Daoy (cell line): Measurements from ENCODE around the gene SCN5A. TPM values are rescaled to one million over a fixed set of nuclear protein-coding genes. Genes with fewer than 3 reads are reported as not detected.

Experiments
- DNase-seq: peaks from one replicate; pipeline ENCODE4 v3.0.0-alpha.2; 2015; ENCODE audit warnings: low read depth
- total RNA-seq: library from RNA; depleted of rRNA; stranded (reverse); fragments of >200 nt; shearing (Covaris generic); gene quantifications from 2 replicates; pipeline ENCODE4 v1.2.3, GENCODE V29; 2014

The SCN5A gene
- total RNA-seq, 1 experiment from 2014 or later = 0.17 TPM

DNA sequence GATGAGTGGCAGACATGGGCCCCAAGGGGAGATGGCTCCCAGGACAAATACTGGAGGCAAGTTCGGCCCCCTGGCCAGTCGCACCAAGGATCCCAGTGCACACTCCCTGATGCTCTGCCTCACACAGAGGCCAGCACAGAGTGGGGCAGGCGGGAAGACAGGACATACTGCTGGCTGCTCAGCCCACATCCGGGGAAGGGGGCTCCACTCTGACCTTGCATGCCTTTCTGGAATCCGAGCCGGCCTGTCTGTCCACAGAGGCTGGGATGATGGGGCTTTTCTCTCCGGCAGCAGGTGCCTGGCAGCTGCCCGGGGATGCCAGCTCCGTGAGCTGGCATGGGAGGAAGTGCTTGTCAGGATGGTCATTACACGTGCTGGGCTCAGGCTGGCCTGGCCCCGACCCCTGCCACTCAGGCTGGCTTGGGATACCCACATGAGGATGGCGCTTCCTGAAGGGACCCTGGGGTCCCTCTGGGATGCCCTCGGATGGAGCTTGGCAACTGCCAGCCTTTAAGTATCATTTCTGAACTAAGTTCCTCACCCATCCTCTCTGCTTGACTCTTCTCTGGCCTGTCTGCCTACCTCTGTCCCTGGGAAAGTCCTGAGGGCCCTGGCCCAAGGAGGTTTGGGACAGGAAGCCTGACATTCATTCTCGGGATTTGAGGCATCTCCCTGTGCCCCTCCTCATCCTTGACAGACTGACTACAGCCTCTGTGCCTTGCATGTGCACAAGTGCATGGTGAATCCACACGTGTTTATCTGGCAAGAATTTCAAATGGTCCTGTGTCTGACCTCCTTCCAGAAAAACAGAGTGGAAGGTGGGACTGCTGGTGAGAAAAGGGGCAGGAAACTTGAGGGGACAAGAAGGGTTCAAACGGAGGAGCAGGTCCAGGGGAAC lies 106.8 kb downstream of the SCN5A start:
- DNase-seq = peak; percentile 23

DNA sequence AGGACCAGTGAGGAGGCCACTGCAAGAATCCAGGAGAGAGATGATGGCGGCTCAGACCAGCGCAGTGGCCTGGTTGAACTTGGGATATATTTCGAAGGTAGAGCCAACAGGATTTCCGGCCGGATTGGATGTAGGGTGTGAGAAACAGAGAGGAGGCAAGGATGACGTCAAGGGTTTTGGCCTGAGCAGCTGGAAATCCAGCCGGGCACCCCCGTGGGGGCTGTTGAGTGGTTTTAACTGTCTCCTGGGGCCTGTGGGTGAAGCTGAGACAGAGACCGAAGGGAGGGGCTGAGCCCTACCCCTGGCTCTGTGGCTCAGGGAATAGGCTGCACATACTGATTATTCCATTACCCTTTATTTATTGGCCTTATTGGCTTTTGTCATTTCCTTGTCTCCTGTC lies 107.7 kb downstream of the SCN5A start:
- DNase-seq = peak; percentile 43

DNA sequence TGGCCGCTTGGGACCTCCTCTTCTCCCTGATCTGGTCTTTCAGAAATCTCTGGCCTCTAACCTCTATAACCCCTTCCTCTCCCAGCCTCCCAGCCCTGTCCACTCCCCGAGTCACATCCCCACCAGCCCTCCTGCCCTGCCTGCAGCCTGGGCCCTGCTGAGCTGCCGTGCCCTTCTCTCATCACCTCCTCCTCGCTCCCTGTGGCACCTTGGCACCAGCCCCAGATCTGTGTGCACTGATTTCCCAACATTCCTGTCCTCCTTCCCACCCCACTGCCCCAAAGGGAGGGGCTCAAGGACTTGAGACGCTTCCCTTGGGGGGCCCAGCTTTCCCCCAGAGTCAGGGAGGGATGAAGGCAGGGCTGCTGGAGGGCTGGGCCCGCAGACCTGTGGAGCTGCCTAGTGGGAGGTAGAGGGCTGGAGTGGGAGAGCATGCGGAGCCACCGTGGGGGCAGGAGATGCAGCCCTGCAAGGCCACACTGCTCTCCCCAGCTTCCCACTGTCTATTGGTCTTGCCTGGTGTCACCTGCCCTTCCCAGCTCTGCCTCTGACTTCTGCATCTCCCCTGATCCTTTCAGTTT lies 110.6 kb downstream of the SCN5A start:
- no peak for DNase-seq

DNA sequence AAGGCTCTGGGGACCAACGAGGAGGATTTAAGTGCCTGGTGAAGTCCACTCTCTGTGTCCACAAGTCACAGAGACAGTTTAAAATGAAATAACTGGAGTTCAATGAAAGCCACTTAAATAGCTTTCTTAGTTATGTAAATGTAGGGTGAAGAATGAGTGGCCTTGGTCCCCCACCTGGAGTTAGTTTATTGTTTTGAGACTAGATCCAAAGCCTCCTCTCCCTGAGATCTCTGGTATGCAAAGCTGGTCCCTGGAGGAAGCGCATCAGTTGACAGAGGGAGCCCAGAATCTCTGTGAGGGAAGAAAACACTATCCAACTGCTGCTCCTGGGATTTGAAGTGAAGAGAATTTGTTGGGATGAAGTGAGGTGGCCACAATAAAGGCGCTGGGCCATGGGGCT lies 112.8 kb downstream of the SCN5A start:
- DNase-seq = no peak

DNA sequence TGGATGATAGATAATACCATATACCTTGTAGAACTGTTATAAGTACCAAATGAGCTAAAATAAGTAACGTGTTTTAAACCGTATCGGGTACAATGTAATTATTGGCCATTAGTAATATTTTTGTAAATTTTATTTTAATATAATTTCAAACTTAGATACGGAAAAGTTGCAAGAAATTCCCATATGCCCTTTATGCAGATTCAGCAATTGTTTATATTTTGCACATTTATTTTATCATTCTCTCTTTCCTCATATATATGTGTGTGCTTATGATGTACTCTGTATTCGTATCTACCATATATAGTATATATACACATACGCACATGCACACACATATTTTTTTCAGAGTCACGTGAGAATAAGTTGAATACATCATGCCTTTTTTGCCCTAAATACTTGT lies 114.9 kb downstream of the SCN5A start:
- DNase-seq = no peak

DNA sequence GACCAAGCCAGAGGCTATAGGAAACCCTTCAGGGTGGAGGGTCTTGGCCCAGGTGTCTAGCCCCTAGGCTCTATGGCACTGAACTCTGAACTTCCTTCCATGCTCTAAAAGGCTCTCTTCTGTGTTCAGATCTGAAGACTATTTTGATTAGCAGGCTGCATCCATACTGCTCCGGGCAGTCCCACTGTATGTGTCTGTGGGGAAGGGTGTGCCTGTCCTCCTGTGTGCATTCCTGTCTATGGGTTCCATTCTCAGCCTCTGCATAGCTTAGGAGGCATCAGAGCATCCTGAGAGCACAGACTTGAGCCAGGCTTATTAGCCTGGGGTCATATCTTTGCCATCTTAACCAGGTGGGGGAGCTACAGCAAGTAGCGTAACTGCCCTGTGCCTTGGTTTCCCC lies 115.3 kb downstream of the SCN5A start:
- no peak for DNase-seq

DNA sequence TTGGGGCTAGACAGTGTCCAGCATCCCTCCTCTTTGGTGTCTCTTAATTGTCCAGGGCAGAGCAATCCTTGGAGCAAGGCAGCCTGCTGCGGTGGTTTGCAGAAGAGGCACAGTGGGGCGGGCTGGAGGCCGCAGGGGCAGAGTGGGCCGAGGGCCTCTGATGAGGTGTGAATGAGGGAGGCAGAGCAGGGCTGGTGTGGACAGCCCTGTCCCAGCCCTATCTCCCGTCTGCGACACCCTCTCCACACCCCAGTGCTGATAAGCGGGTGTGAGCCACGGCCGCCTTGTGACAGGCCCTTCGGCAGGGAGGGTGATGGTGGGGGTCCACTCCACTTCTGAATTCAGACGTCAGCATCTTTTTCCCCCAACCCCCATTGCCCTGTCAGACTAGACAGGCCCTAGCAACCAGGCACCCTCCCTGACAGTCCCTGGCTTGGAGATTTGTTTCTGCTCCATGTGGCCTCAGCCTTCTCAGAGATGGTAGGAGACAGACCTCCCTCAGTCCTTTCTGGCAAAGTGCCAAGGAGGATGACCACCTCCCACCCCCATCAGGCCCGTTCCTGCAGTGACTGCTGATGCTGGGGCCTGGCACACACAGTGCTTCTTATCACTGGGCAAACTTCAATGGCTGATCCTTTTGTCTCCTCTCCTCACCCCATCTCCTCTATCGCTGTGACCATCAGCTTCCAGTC lies 116.1 kb downstream of the SCN5A start:
- DNase-seq = no peak

DNA sequence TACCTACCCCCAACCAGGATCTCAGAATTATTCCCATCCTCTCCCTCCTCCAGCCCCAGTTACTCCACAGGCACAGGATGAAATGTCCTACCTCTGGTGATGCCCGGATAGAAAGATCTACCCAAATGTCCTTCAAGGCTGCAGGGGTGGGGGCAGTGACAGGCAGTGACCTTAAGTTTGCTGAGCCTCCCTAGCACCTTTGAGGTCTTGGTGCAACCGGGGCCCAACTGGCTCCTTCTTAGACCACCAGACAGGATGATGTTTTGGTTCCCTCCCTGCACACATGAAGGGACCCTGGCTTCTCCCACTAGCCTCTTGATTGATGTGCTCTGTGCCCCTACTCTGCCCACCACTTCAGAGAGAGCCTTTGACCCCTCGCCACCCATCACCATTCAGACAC lies 117.0 kb downstream of the SCN5A start:
- DNase-seq = no peak

DNA sequence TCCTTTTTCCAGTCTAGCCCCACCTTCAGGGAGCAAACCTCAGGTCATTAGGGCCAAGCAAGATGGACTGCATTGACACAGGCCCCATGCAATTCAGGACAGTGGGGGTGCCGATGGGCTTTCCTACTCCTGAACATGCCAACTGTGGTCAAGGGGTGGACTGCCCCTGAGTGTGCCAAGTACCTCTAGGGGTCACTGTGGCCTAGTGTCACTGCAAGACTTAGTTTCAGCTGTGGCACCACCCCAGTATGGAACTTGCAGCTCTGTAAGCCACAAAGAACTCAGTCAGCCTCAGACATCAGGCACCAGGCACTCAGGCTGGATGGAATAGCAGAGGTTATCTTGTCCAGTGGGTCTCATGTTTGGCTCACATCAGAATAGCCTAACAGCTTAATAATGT lies 121.0 kb downstream of the SCN5A start:
- no peak for DNase-seq

DNA sequence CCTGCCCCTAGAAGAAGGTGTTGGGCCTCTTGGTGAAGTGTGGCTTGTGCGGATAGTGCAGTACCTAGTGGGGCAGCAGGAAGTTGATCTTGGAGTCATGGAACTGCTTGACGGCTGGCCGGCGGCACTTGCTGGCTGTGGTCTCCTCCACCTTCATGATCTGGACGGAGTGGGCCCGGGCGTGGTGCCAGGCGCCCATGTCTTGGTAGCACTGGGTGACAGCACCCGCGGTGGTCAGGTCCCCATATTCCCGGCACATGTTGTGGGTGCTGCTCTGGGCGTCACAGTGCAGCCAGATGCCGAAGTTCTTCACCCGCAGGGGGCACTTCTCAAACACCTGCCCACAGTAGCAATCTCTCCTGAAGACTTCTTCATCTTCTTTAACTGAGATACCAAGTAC lies 122.7 kb downstream of the SCN5A start:
- no peak for DNase-seq

DNA sequence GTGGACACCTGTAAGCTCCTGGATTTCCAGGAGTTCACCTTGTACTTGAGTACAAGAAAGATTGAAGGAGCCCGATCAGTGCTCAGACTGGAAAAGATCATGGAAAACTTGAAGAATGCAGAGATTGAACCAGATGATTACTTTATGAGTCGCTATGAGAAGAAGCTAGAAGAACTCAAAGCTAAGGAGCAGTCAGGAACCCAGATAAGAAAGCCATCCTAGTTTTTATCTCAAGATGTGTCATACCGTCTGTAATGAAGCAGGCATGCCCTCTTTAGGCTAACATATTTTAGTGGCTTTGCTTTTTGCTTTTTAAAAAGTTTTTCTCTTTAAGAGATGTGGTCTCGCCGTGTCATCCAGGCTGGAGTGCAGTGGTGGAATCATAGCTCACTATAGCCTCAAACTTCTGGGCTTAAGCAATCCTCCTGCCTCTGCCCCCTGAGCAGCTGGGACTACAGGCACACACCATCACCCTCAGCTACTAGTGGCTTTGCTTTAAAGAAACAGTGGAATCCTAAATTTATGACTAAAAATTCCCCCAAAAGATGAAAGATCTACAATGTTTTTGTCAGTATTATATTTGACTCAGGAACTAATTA lies 125.2 kb downstream of the SCN5A start:
- DNase-seq = no peak

DNA sequence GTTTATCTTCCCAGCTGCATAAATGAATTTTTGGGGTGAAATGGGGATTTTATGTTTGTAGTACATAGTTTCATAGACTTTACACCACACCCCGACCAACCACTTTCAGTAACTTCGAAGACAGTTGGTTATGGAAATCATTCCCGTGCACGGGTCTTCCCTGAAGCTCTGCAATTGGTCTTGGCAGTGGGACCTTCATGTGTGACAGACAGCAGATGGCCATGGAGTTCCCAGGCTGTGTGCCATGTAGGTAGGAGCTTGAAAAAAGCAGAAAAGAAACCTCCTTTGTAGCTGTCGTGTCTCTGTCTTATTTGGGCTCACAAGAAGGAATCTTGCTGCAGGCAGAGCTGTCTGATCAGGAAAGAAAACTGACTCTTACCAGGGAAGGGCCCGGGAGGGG lies 127.5 kb downstream of the SCN5A start:
- DNase-seq = no peak

DNA sequence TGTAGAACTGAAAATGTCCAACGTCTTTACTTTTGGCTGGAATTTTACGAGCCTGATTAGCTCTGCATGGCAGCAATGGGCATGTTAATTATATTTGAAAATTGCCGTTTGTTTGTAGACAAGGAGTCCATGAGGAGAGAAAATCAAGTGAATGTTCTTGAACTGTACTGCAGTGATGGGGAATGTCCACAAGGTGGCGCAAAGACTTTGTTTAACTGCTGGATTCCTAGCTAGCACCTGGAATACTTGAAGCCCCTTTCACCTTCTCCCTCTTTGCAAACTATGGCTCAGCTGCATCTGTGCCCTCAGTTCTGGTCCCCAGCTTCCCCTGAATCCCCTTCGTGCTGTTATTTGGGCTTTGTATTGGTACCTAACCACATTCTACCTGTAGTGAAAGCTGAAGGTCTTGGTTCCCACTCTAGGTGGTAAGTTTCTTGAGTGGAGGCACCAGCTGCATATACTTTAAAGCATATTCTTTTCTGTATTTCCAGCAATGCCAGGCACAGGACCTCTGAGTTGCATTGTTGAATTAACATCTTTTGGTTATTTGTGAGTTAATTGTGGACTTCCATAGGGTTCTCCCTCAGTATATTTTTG lies 128.0 kb downstream of the SCN5A start:
- DNase-seq = peak; percentile 60

DNA sequence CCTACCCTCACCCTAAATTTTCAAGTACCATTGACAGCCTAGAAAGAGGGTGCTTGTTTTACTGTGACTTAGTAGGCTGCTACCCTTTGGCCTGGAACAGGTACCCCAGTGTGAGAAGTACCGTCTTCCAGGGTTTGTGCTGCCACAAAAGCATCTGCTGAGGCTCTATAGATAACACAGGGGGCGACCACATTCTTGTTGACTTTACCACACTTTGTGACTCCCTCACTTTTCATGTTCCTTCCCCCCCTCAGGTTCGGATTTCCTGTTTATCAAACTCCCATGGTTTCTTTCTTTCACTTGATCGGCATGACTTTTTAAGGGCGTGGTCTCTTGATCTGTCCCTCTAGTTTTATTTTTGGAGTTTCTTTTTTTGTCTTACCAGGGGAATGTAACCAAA lies 129.8 kb downstream of the SCN5A start:
- peak; percentile 41 for DNase-seq

DNA sequence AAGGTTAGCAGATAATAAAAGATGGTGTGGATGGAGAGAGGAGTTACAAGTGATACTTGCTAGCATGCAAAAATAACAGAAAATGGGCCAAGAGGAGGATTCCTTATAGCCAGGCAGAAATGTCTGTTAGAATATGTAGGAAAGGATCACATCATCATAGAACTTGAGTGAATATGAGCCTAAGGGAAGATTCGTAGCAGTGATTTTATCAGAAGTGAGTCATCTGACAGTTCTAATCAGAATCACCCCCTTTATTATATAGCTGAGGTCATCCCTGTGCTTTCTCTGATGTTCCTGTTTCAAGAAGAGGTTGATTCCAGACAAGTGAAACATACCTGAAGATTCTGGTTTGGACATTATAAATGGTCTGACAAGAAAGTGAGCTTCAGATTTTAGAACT lies 130.5 kb downstream of the SCN5A start:
- DNase-seq = peak; percentile 13

DNA sequence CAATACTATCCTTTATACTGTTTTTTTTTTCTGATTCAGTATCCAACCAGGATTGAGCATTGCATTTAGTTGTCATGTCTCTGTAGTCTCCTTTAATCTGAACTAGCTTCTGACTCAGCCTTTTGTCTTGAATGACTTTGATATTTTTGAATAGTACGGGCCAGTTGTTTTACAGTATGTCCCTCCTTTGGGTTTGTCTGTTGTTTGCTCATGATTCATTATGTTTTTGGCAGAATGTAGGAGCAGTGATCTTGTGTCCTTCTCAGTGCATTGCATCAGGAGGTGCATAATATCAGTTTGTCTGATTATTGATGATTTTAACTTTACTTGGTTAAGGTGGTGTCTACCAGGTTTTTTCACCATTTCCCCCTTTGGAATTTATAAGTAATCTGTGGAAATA lies 132.8 kb downstream of the SCN5A start:
- no peak for DNase-seq

DNA sequence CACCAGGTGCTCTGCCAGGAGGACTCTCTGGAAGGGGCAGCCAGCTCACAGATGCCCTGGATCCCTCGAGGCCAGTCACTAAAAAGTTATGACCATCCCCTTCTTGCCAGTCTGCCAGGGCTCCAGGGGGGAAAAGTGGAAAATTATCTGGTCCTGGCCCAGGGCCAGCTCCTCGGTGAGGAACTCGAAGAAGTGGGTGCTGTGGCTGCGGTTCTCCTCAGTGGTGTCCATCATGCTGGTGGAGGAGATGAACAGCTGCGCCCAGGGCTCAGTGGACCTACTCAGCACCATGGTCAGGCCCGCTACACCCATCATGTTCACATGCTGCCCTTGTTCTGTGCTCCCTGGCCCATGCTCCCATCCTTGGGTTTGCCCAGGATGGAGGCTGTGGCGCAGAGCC lies 134.1 kb downstream of the SCN5A start:
- no peak for DNase-seq

DNA sequence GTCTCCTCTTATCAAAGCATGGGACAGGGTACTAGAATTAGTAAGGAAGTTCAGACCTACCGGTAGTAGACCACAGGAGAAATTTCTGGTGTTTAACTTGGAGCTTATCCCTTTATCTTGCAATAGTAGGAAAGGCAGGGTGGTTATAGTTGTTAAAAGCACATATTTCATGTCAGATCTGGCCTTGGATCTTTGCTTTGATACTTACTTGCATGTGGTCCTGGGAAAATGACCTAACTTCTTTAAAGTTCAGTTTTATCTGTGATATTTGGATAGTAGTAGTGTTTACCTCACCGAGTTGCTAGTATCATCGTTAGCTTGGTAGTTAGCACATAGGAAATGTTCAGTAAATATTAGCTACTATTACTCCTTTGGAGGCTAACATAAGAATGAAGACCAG lies 137.9 kb downstream of the SCN5A start:
- DNase-seq = no peak

DNA sequence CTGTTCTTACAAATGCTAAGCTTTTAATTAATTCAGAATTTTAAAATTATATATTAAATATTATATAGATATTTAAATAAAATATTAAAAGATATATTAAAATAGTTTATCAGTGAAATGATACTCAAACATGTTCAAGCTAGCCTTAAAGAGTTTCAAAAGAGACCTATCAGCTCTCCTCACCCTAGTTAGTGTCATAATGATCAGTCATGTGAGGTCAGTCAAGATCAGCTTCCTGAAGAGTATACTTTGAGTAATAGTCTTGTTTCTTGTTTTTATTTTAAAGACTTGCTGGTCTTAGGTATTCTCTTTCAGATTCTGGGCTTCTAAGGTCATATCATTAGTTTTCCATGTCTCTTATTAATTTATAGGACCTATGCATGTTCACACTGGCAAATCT lies 138.9 kb downstream of the SCN5A start:
- no peak for DNase-seq

DNA sequence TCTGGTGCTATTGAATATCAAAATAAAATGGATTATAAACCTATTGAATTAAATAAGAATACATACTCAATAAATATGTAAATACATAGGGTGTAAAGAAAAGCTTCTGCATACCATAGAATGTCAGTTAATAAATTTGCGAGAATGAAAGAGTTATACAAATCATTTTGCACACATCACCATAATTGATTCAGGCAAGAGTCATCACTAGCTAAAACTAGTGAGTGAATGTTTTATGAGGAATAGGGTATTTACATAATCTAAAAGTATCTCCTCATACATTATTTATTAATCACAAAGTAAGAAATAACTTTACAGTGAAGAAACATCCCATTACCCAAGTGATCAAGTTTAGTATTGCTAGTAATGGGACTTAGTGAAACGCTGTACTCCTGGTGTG lies 139.8 kb downstream of the SCN5A start:
- DNase-seq = no peak

DNA sequence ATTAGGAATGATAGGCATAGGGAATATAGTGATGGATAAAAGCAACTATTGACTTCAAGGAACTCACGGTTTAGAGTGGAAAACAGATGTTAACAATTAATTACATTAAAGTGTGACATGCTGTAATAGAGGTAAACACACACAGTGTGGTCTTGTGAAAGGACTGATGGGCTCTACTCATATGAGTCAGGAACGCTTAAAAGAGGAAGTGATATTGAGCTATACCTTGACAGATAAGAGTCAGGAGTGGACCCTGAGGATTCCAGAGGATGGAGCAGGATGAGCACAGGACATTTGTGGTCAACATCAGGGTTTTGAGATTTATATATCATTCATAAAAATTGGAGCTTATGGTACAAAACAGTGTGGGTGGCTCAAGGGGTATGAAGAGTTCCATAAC lies 142.4 kb downstream of the SCN5A start:
- no peak for DNase-seq
